Omental fat pad (tissue), 4 donors: ENCODE measurements around the gene GLTP. TPM values are rescaled to one million over a fixed set of nuclear protein-coding genes. Genes with fewer than 3 reads are reported as not detected.
A peak's percentile ranks its signal among the peaks of the same experiment; 100 is the strongest.
"Not testable (repeated sequence)": the region's sequence is repeated elsewhere in the genome, so short reads cannot be mapped to it uniquely, and the experiment has no call there.

Source experiments
- ATAC-seq: fragments of 150-250 bp; one replicate; pipeline ENCODE4 v1.9.1; 2016; ENCODE audit warnings: mild to moderate bottlenecking, moderate library complexity; ENCODE audit not compliant: low FRiP score
- DNase-seq: peaks from one replicate; pipeline ENCODE4 v3.0.0-alpha.2; 2019; ENCODE audit warnings: low spot score
- total RNA-seq, 4 donors: library from RNA; depleted of rRNA; stranded (reverse); fragments of >200 nt; gene quantifications; one replicate each; pipeline ENCODE4 v1.1.0, GENCODE V29; 2016
- TF ChIP-seq, protein P1 (sequence below), 3 donors: fragments of 450-650 bp; IDR thresholded peaks; one replicate each; pipeline ENCODE4 v1.5.1; 2016 to 2017; ENCODE audit warnings: antibody characterized with exemption in 3 of 3, mild to moderate bottlenecking in 3 of 3, moderate library complexity in 2 of 3

The GLTP gene
- total RNA-seq, 4 donors from 2014 or later = 28.5 to 42.7 (median 36.5) TPM

DNA sequence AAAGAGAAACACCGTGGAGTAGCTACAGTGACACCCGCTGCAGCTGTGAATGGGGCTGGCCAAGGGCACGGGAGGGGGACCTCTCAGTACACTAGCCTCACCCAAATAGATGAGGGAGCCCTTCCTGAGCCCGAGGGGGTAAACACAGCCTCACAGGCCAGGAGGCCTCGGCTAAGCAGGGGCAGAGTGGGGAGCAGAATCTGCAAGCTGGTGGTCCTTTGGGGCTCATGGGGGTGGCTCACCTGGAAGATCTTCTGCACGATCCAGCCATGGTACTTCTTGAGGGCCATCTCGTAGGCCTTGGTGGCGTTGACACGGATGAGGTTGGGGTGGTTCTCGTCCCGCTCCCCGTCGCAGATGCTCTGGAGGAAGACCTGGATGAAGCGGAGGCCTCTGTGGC, 25.0 kb downstream of the GLTP start:
- DNase-seq (no peak), ATAC-seq (no peak)
- TF ChIP-seq, protein P1, sequence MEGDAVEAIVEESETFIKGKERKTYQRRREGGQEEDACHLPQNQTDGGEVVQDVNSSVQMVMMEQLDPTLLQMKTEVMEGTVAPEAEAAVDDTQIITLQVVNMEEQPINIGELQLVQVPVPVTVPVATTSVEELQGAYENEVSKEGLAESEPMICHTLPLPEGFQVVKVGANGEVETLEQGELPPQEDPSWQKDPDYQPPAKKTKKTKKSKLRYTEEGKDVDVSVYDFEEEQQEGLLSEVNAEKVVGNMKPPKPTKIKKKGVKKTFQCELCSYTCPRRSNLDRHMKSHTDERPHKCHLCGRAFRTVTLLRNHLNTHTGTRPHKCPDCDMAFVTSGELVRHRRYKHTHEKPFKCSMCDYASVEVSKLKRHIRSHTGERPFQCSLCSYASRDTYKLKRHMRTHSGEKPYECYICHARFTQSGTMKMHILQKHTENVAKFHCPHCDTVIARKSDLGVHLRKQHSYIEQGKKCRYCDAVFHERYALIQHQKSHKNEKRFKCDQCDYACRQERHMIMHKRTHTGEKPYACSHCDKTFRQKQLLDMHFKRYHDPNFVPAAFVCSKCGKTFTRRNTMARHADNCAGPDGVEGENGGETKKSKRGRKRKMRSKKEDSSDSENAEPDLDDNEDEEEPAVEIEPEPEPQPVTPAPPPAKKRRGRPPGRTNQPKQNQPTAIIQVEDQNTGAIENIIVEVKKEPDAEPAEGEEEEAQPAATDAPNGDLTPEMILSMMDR (IDR thresholded peaks at IDR 0.05) = no peak

DNA sequence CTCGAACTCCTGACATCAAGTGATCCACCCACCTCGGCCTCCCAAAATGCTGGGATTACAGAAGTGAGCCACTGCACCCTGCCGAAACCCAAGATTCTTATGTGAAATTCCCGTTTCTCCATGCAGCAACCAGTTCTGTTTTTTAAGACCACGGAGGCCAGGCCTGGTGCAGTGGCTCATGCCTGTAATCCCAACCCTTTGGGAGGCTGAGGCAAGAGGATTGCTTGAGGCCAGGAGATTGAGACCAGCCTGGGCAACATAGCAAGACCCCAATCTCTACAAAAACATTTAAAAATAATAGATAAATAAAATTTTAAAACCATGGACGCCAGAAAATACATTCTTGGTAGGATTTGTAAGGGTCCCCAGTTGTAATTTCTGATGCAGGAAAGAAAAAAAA, 29.8 kb downstream of the GLTP start:
- DNase-seq, ATAC-seq: not testable (repeated sequence)

DNA sequence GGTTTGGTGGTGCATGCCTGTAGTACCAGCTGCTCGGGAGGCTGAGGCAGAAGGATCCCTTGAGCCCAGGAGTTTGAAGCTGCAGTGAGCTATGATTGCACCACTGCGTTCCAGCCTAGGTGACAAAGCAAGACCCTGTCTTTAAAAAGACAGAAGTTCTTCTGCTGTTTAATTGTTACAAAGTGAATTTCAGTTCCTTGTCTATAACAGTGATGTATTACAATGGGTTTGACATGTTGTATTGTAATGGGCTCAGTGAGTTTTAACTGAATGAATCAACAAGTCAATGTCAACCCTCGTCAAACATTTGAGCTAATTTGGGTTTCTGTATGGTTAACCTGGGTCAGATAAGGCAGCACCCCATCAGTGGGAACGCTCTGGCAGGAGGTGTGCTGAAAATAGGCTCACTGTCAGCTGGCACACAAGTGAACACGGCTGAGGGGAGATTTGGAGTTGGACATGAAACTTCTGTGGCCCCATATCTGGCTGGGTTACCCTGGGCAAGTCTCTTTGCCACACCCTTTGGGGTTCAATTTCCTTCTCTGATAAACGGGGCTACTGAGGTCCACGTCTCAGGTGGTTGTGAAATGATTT, 33.1 kb downstream of the GLTP start:
- TF ChIP-seq, protein P1 (IDR thresholded peaks at IDR 0.05) = no peak
- DNase-seq (no peak), ATAC-seq (no peak)

DNA sequence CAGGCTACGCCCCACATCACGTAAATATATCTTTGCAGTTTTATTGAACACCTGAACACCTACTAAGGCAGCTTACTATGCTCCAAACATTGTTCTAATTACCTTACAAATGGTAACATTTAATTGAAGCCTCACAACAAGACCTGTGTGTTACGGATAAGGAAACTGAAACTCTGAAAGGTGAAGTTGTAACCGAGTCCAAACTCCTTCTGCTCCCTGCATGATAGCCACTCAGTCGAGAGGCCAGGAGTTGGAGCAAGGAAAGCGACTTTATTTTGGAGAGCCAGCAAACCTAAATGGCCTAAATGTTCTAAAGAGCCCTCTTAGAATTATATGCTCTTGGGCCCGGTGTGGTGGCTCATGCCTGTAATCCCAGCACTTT, 34.5 kb downstream of the GLTP start:
- no peak for ATAC-seq
- TF ChIP-seq, protein P1 (IDR thresholded peaks at IDR 0.05) = no peak
- no peak for DNase-seq

DNA sequence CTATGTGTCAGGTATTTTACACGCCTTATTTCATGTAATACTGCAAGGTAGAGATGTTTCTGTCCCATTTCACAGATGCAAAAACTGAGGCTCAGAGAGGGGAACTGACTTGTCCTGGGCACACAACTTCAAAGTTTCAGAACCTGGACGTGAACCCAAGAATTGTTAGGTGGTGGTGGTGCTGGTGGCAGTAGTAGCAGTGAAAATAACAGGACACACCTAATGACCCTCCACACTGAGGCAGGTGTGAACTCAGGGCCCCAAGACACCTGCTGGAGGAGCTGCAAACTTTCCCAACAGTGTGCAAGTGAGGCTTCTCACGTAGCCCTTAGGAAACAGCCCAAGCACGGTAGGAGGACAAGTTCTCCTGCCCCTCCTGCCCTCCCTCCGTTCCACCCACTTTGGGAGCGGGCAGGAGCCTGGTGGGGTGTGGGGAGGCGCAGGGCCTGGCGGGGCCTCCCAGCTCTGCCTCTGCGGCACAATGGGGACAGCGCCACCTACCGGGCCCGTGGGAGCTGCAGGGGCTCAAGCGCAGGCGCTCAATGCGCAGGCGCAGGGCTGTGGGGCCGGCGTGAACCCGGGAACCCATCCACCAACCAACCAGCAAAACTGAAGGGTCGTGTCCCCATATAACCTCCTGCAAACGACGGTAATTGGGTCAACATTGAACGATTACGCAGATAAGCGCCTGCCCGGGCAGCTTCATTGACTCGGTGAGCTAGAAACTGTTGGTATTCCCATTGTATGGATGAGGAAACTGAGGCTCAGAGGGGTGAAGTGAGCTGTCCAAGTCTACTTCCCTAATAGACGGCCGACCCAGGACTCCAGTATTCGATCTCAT, 35.1 kb downstream of the GLTP start:
- TF ChIP-seq, protein P1 (IDR thresholded peaks at IDR 0.05) = peak in 2 of 3 donors; percentile 80 to 84
- ATAC-seq (peak; percentile 94), DNase-seq (peak; percentile 93)

DNA sequence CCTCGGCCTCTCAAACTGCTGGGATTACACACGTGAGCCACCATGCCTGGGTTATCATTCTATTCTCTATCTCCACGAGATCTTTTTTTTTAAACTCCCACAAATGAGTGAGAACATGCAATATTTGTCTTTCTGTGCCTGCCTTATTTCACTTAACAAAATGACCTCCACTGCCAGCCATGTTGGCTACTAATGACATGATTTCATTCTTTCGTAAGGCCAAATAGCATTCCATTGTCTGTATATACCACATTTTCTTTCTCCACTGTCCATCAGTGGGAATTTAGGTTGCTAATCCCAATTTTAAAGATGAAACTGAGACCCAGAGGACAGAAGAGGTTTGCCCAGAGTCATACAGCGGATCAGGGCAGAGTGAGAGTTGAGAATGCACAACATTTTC, 36.2 kb downstream of the GLTP start:
- DNase-seq = no peak
- TF ChIP-seq, protein P1 (IDR thresholded peaks at IDR 0.05) = no peak
- no peak for ATAC-seq

DNA sequence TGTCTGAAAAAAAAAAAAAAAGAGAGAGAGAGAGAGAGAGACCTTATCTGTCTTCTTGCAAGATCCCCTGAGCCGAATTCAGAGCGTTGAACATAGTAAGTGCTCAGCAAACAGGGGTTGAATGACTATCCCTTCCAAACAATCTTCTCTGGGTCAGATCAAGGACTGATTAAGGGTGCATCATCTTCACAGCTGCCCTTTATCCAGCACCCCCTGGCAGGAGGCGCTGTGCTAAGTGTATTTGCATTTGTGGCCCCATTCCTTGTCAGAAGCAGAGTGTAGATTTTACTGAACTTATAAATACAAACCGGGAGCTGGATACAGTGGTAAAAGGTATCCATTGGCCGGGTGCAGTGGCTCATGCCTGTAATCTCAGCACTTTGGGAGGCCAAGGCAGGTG, 38.3 kb downstream of the GLTP start:
- no peak for DNase-seq
- TF ChIP-seq, protein P1 (IDR thresholded peaks at IDR 0.05) = no peak
- no peak for ATAC-seq
